Duodenal mucosa (tissue), 2 donors: ENCODE data around the gene ZFPM1.

Experiments
- H3K27ac ChIP-seq: one replicate; pipeline ENCODE4 v1.7.0; 2013; ENCODE audit warnings: low read depth, low read length
- H3K27me3 ChIP-seq, 2 donors: one replicate each; pipeline ENCODE4 v1.7.0; 2013; ENCODE audit warnings: low read length in 2 of 2, control low read depth in 1 of 2; ENCODE audit not compliant: insufficient read depth in 2 of 2, control insufficient read depth in 1 of 2
- H3K36me3 ChIP-seq, 2 donors: one replicate each; pipeline ENCODE4 v1.7.0; 2013; ENCODE audit warnings: low read length in 2 of 2, control low read depth in 1 of 2; ENCODE audit not compliant: insufficient read depth in 2 of 2, control insufficient read depth in 1 of 2
- H3K4me1 ChIP-seq, 2 donors: one replicate each; pipeline ENCODE4 v1.7.0; 2013; ENCODE audit warnings: low read length in 2 of 2, control low read depth in 1 of 2; ENCODE audit not compliant: insufficient read depth in 2 of 2, control insufficient read depth in 1 of 2
- H3K4me3 ChIP-seq, 2 donors: one replicate each; pipeline ENCODE4 v1.7.0; 2013; ENCODE audit warnings: low read length in 2 of 2, low read depth in 1 of 2
- H3K9ac ChIP-seq, 2 donors: one replicate each; pipeline ENCODE4 v1.7.0; 2013; ENCODE audit warnings: low read length in 2 of 2, low read depth in 1 of 2
- H3K9me3 ChIP-seq, 2 donors: one replicate each; pipeline ENCODE4 v1.7.0; 2013; ENCODE audit warnings: low read length in 2 of 2, control low read depth in 1 of 2; ENCODE audit not compliant: control insufficient read depth in 1 of 2

The ZFPM1 gene

DNA sequence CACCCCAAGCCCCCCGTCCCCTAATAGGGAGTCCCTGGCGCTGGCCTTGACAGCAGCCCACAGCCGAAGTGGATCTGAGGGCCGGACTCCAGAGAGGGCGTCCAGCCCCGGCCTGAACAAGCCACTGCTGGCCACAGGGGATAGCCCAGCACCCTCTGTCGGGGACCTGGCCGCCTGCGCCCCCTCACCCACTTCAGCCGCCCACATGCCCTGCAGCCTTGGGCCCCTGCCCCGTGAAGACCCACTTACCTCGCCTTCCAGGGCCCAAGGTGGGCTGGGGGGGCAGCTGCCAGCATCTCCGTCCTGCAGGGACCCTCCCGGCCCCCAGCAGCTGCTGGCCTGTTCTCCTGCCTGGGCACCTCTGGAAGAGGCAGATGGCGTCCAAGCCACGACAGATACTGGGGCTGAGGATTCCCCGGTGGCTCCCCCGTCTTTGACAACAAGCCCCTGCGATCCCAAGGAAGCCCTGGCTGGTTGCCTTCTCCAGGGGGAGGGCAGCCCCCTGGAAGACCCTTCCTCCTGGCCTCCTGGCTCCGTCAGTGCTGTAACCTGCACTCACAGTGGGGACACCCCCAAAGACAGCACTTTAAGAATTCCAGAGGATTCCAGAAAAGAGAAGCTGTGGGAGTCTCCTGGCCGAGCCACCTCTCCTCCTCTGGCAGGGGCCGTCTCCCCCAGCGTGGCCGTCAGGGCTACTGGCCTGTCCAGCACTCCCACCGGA lies 19.3 kb upstream of the ZFPM1 start:
- Histone ChIP-seq H3K27me3 (peaks cover 3 to 15% of the 10 kb centered on the region in 2 donors), H3K9ac (no peak overlapping the region), H3K4me3 (no peak overlapping the region), H3K9me3 (no peaks in the 10 kb centered on the region), H3K27ac (no peak overlapping the region), H3K4me1 (peaks cover 0 to 4% of the 10 kb centered on the region in 2 donors), H3K36me3 (no peaks in the 10 kb centered on the region)

- Histone ChIP-seq H3K4me3 (no peak overlapping the region), H3K9ac (no peak overlapping the region), H3K27me3 (peaks cover 3 to 15% of the 10 kb centered on the region in 2 donors), H3K36me3 (no peaks in the 10 kb centered on the region), H3K27ac (no peak overlapping the region), H3K4me1 (peaks cover 0 to 4% of the 10 kb centered on the region in 2 donors), H3K9me3 (no peaks in the 10 kb centered on the region)
Observed at GRCh38 chr16:88434353-88434690, 18.8 kb upstream of the ZFPM1 start.

GRCh38 chr16:88434746-88435145 lies 18.3 kb upstream of the ZFPM1 start:
- no peak overlapping the region for H3K9ac ChIP-seq
- peaks cover 3 to 15% of the 10 kb centered on the region in 2 donors for H3K27me3 ChIP-seq
- no peaks in the 10 kb centered on the region for H3K36me3 ChIP-seq
- H3K4me3 ChIP-seq = no peak overlapping the region
- no peaks in the 10 kb centered on the region for H3K9me3 ChIP-seq
- H3K27ac ChIP-seq = no peak overlapping the region
- peaks cover 0 to 4% of the 10 kb centered on the region in 2 donors for H3K4me1 ChIP-seq

- H3K9me3 ChIP-seq = no peaks in the 10 kb centered on the region
- H3K9ac ChIP-seq = no peak overlapping the region
- H3K4me1 ChIP-seq = peaks cover 0 to 4% of the 10 kb centered on the region in 2 donors
- no peak overlapping the region for H3K27ac ChIP-seq
- no peak overlapping the region for H3K4me3 ChIP-seq
- H3K36me3 ChIP-seq = no peaks in the 10 kb centered on the region
- H3K27me3 ChIP-seq = peaks cover 3 to 15% of the 10 kb centered on the region in 2 donors
Observed at GRCh38 chr16:88435437-88436355, 17.4 kb upstream of the ZFPM1 start.

DNA sequence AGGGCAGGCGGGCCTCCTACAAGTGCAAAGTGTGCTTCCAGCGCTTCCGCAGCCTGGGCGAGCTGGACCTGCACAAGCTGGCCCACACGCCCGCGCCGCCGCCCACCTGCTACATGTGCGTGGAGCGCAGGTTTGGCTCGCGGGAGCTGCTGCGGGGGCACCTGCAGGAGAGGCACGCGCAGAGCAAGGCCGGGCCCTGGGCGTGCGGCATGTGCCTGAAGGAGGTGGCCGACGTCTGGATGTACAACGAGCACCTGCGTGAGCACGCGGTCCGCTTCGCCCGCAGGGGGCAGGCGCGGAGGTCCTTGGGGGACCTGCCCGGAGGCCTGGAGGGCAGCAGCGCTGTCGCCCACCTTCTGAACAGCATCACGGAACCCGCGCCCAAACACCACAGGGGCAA lies 16.3 kb upstream of the ZFPM1 start:
- Histone ChIP-seq H3K9ac (no peak overlapping the region), H3K9me3 (no peaks in the 10 kb centered on the region), H3K4me1 (no peaks in the 10 kb centered on the region), H3K27me3 (peaks cover 2 to 10% of the 10 kb centered on the region in 2 donors), H3K36me3 (no peaks in the 10 kb centered on the region), H3K4me3 (no peak overlapping the region), H3K27ac (no peak overlapping the region)

- Histone ChIP-seq H3K27me3 (peaks cover 0 to 3% of the 10 kb centered on the region in 2 donors), H3K9ac (no peak overlapping the region), H3K4me1 (peaks cover 0 to under 1% of the 10 kb centered on the region in 2 donors), H3K36me3 (no peaks in the 10 kb centered on the region), H3K27ac (no peak overlapping the region), H3K4me3 (no peak overlapping the region), H3K9me3 (no peaks in the 10 kb centered on the region)
Observed at GRCh38 chr16:88437367-88437964, 15.6 kb upstream of the ZFPM1 start.

DNA sequence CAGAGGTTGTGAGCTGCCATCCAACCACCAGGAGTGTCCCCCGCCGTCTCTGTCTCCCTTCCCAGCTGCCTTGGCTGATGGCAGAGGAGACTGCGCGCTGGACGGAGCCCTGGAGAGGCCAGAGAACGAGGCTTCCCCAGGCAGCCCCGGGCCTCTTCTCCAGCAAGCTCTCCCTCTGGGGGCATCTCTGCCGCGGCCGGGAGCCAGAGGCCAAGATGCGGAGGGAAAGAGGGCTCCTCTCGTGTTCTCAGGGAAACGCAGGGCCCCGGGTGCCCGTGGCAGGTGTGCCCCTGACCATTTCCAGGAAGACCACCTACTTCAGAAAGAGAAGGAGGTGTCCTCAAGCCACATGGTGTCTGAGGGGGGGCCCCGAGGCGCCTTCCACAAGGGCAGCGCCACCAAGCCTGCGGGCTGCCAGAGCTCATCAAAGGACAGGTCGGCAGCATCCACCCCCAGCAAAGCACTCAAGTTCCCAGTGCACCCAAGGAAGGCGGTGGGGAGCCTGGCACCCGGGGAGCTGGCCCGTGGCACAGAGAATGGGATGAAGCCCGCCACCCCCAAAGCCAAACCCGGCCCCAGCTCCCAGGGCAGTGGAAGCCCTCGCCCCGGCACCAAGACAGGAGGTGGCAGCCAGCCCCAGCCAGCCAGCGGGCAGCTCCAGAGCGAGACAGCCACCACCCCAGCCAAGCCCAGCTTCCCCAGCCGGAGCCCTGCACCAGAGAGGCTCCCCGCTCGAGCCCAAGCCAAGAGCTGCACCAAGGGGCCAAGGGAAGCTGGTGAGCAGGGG lies 14.8 kb upstream of the ZFPM1 start:
- peaks cover 0 to 2% of the 10 kb centered on the region in 2 donors for H3K27me3 ChIP-seq
- H3K4me1 ChIP-seq = peaks cover 5 to 8% of the 10 kb centered on the region in 2 donors
- H3K4me3 ChIP-seq = no peak overlapping the region
- H3K36me3 ChIP-seq = no peaks in the 10 kb centered on the region
- no peak overlapping the region for H3K9ac ChIP-seq
- H3K27ac ChIP-seq = no peak overlapping the region
- no peaks in the 10 kb centered on the region for H3K9me3 ChIP-seq

DNA sequence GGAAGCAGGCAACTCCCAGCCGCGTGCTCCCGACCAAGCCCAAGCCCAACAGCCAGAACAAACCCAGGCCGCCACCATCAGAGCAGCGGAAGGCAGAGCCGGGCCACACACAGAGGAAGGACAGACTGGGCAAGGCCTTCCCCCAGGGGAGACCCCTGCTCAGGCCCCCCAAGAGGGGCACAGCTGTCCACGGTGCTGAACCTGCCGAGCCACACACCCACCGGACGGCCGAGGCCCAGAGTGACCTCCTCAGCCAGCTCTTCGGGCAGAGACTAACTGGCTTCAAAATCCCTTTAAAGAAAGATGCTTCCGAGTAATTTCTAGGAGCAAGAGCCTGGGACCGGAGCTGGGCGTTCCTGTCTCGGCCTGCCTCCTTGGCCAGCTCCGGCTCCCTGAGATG lies 14.1 kb upstream of the ZFPM1 start:
- no peaks in the 10 kb centered on the region for H3K36me3 ChIP-seq
- H3K4me3 ChIP-seq = no peak overlapping the region
- no peaks in the 10 kb centered on the region for H3K9me3 ChIP-seq
- peaks cover 5 to 11% of the 10 kb centered on the region in 2 donors for H3K4me1 ChIP-seq
- H3K27ac ChIP-seq = no peak overlapping the region
- no peak overlapping the region for H3K9ac ChIP-seq
- H3K27me3 ChIP-seq = peaks cover 0 to 3% of the 10 kb centered on the region in 2 donors

GRCh38 chr16:88439706-88440105 lies 13.4 kb upstream of the ZFPM1 start:
- Histone ChIP-seq H3K4me3 (no peak overlapping the region), H3K4me1 (peaks cover 5 to 11% of the 10 kb centered on the region in 2 donors), H3K27ac (no peak overlapping the region), H3K27me3 (peaks cover 0 to 3% of the 10 kb centered on the region in 2 donors), H3K9me3 (no peaks in the 10 kb centered on the region), H3K36me3 (no peaks in the 10 kb centered on the region), H3K9ac (no peak overlapping the region)
